GM19395 (cell line): ENCODE data around the gene HOXA6.

Source experiments
- ATAC-seq: cut with Tn5 transposase; IDR thresholded peaks from one replicate; pipeline ENCODE4 v1.9.1; 2021; ENCODE audit warnings: mild to moderate bottlenecking, moderate library complexity; ENCODE audit not compliant: unreplicated experiment

HOXA6 gene

DNA sequence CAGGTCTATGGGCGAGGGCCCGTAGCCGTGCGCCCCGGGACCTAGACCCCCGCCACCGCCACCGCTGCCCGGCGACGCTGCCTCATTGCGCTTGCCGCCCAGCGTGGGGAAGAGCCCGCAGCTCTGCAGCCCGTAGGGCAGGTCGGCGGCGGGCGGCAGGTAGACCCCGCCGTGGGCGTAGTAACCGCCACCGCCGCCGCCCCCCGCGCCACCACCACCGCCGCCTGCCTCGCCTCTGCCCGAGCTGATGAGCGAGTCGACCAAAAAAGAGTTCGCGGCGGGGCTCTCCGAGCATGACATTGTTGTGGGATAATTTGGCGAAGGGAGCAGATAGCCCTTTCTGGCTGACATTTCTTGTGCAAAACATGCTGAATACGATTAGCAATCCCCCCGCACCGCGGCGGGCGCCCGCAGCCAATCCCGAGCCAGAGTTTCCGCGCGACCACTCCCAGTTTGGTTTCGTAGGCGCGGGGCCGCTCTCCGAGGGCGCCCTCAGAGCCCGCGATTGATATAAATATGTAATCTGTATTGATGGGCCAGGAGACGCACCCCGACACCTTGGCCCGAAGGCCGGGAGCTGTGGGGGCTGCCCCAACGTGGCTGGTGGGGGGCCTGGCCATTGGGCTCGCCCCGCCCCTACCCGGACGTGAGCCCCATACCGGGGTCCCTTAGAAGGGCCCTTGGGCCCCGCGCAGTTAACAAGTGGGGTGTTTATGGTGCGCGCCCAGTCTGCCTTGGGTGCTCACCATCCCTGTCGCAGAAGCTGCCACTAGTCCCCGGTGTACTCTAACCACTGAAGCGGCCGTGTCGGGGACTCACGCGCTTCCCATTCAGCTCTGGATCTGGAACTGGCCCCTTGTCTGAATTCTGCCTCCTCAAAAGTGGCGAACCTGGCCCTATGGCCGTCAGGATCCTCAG, 26.6 kb upstream of the HOXA6 start, which contains the start of gene HOXA10:
HOXA10 (minus strand) TSS at position 365 of the 918 bp plus-strand sequence; CDS start at position 351, 14 bp downstream.
- no peak for ATAC-seq

DNA sequence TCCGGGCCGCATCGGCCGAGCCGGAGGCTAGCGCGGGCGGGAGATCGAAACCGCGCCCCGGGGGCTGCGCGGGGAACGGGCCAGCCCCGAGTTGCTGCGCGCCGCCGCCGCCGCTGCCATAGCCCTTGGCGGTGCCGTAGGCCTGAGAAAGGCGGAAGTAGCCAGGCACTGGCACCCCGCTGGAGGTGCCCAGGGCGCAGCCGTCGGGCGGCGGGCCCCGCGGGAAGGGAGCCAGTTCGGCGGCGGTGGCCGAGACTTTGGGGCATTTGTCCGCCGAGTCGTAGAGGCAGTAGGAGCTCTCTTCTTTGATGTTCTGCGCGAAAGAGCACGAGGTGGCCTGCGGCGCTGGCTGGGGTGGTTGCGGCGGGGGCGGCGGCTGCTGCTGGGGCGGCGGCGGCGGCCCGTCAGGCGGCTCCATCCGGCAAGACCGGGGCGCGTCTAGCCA, 26.0 kb upstream of the HOXA6 start:
- no peak for ATAC-seq

DNA sequence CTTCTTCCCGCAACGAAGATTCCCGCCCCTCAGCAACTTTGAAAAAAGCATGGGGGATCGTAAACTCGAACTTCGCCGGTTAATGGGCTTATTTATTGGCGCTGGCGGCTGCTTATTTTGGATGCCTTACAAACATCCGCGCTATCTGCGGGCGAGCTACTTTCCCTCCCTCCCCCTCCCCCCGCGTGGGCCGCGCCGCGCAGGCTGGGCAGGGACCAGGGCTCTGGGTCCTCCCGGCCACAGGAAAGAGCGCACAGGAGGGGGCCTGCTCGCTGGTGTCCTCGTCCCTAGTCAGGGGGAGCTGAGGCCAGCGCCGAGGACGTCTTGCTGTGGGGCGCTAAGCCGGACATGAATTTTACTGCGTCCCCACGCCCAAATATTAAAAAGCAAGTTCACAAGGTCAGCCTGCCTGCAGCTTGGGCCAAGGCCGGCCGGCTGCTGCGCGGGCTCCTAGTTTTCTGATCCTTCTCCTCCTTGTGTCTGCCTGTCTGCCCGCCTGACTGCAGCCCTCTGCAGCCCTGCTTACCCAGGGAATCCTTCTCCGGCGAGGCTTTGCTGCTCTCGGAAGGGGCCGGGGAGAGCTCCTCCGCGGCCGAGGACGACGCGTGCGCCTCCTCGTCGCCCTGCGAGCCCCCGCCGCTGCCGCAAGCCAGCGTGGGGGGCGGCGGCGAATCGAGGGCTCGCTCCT, 25.4 kb upstream of the HOXA6 start:
- ATAC-seq: no peak

DNA sequence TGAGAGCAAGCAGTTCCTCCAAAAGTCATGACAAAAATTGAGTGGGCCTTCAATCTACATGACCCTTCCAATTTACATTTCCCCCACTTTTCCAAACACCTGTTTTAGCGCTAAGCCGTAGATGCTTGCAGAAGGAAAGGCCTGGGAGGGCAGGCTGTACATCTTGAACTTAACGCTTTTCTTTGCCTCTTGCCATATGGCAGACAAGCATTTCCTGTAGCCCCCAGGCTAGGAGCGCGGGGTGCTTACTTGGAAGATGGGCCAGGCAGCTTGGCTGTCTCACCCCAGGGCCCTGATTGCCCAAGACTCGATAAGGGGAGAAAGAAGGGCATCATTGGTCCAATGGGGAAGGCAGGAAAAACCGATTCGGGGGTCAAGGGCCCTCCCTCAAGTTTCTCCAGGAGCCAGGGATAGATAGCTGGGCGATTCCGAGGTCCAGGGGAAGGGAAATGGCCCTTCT, 24.8 kb upstream of the HOXA6 start:
- no peak for ATAC-seq

DNA sequence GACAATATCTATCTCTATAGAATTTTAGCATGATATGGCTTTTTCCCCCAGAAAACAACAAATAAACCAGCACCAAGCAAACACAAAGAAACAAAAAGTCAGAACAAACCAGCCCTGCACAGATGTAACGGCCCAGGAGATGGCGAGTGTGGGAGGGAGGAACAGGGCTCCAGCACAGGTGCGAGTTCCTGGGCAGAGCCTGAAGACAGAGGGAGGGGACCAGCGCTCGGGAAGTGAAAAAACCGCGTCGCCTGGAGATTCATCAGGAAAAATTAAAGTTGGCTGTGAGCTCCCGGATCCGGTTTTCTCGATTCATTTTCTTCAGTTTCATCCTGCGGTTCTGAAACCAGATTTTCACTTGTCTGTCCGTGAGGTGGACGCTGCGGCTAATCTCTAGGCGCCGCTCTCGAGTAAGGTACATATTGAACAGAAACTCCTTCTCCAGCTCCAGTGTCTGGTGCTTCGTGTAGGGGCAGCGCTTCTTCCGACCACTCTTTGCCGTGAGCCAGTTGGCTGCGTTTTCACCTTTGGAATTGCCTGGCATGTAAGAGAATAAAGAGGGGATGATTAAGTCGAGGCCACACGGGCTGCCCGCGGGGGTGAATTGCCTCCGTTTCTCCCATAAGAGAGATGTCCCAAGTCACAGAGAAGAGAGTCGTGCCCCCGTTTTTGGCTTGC, 24.2 kb upstream of the HOXA6 start:
- no peak for ATAC-seq

DNA sequence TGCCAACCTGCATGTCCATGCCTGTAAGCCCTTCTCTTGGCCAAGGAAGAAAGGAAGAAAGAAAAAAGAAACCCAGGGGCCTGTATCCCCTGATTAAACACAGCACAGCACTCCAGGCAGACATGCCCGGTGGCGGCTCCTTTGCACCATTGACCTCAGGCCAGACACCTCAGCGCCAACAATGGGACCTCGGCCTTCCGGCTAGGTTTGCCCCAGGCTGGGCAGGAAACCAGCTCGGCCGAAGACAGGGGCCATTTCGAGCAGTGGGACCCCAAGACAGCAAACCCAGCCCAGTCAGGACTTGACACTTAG, 23.7 kb upstream of the HOXA6 start:
- no peak for ATAC-seq

DNA sequence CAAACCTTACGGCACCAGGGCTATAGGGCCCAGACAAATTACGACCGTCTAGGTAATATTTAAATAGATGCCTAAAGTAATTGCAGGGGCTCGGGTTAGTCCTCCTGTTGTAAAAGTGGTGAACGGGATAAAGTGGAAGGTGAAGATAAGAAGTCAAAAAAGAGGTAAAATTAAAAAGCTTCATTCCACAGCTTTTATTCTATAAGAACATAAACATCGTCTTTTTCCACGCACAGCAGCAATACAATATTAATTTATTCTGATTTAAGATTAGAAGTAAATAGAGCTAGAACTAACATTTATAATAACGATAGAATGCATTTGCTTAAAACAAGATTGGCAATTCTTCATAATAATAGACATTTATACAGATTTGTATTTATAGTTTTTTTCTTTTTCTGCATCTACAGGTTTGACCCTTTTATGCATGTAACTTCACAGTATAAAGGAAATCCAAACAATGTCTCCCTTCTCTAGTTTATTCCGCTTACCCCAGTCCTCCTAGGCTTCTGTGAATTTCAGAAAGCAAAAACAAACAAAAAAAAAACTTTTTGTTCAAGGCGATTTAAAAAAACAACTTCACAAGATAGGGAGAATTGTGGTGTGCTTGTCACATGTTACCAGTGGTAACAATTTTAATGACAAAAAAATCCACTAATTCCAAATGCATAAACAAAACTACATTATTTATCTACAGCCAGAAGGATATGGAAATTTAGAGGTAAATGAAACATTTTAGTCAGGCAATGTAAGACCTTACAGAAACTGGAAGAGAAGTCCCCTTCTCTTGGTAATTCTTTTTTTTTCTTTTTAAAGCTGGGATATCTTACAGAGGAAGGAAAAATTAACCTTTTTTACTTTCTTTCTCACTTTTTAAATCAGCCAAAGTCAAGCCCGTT, 23.1 kb upstream of the HOXA6 start:
- ATAC-seq: no peak

DNA sequence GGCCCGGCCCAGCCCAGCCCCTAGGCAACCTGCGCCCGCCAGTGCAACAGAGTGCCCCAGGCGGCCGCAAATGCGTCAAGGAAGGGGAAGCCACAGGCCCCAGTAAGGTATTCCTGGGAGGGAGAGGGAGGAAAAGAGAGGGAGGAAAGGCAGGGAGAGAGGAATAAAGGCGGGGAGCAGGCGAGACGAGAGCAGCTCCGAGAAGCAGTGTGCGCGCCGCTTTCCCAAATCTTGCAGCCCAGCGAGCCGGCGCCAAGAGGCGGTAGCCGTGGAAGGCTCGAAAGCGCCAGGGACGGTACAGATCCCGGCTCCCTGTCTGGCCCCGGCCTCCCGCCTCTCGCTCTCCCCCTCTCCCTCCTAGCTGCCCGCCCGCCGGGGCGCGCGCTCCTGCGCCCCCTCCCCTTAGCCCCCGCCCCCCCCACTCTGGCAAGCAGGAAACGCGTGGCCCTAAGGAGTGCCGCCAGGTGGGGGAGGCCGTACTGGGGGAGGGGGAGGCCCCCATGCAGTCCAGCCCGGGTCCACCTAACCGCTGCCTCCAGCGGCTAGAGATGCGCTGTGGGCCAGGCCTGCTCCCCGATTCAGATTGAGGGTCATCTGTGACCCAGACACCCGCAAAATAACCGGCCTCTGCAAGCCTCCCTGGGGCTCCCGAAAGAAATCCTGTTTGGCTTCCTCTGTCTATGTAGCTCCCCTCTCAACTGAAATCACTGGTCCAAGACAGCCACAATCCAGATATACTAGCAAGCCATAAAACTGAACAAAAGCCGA, 22.3 kb upstream of the HOXA6 start:
- no peak for ATAC-seq

DNA sequence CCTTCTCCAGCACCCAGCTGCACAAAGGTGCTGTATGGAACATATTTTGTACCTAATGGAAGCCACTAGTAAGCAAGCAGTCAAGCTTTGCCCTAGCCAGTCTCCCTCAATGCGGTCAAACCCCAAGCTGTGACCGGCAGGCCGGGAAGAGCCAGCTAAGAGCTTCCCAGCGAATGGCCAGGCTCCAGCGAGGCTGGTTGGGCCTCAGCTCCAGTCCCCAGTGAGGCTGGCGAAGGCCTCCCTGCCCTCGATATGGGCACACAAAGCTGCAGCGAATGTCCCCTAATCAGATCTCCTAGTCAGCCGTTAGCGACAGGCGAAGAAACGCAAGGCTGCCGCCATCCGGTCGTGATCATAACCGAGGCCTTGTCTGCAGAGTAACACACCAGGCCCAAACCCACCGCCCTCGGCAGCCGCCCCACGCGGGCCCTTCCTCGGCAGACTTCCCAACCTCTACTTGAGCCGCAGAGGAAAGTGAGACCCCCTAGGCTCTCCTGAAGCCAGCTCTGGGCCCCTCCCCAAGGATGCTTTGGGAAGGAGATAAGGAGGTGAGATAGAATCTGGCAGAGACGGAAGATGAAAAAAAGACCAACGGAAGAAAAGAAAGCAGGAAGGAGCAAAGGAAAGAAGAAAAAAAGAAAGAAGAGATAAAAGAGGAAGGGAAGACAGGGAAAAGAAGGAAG, 20.8 kb upstream of the HOXA6 start:
- no peak for ATAC-seq

DNA sequence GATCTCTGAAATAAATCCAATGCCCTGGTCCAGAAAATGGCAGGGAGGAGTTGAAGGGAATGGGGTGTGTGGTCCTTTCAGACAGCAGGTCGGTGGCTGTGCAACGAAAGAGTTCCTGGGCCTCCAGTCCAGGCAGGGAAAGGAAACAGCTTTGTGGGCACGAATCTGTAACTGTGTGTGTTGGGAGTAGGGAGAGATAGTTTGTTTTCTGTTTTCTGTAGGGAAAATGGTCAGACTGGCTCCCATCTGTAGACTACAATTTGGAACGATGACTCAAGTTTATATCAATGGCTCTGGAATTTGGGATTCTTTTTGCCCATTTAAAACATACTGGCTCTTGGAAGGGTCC, 20.3 kb upstream of the HOXA6 start:
- no peak for ATAC-seq

DNA sequence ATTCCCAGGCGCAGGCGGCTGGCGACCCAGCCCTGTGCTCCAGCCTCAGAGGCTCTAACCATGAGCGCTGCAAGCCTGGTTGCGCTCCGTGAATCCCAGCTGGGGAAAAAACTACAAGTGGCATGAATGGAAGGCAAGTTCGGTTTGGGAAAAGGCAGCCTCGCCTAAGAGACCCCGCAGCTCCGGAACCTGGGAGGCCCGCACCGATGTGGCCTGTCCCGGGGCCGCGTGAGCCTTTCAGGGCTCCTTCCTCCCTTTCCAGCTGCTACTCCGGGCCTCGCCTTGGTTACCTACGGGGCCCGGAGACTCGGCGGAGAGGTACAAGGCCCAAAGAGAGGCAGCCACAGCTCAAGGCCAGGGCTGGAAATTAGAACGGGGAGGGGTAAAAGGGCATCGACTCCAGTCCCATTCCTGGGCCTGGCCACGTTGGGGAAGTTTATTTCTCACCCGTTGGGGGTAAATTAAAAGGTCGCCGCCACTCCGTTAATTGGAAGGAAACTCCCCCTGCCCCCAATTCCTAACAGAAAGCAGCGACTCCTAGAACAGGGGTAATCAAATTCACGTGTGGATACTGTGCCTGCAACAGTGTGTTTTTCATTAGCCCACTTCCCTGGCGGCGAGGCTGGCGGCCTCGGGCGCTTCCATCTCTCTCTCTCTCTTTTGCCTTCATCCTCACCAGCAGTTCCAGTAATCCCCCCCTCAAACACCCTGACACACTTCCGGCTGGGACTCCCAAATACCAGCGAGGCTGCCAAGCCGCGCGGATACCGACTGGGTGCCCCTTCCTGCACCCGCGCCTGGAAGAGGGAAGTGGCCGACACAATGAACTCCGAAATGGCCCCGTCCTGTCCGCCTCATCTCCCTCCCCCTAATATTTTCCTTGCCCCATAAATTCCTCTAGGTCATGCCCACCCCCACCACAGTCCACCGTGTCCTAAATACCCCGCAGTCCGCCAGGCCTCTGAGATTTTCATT, 19.2 kb upstream of the HOXA6 start:
- no peak for ATAC-seq

DNA sequence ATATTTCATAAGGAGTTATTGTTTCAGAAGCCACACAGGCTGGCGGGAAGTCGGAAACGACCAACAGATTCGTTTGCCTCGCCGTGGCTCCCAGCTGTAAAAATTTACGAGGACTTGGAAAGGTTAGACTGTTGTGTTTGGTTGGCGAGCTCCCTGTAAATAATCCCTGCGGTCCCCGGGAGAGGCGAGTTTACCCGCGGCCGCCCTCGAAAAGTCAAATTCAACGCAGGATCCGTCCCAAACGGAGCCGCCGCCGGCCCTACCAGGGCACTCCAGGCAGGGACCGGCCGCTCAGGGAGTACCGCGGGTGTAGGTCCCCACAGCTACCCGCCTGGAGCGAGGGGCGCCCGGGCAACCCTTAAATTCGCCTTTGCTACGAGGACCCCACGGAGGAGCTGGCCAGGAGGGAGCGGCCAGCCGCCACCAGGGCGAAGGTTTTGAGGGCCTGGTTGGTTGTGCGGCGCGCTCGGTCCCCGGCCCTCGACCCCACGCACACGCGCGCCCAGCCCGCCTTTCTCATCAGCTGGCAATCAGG, 18.5 kb upstream of the HOXA6 start:
- ATAC-seq: no peak

DNA sequence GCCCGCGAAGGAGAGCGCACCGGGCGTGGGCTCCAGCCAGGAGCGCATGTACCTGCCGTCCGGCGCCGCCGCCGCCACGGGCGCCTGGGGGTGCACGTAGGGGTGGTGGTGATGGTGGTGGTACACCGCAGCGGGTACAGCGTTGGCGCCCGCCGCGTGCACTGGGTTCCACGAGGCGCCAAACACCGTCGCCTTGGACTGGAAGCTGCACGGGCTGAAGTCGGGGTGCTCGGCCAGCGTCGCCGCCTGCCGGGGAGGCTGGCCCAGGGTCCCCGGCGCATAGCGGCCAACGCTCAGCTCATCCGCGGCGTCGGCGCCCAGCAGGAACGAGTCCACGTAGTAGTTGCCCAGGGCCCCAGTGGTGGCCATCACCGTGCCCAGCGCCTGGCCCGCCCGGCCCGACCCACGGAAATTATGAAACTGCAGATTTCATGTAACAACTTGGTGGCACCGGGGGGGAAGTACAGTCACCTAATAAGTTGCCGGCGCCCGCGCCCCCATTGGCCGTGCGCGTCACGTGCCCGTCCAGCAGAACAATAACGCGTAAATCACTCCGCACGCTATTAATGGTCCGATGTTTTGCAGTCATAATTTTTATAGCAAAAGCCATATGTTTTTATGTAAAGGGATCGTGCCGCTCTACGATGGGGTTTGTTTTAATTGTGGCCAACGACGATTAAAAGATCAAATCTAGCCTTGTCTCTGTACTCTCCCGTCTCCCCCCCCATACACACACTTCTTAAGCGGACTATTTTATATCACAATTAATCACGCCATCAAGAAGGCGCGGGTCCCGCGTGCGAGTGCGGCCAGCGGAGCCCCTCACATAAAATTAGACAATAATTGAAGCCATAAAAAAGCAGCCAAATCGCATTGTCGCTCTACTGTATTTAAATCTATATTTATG, 17.8 kb upstream of the HOXA6 start, which contains the start of gene HOXA9:
HOXA9 (minus strand) TSS at position 449 of the 907 bp plus-strand sequence; CDS start at position 369, 80 bp downstream.
- no peak for ATAC-seq

DNA sequence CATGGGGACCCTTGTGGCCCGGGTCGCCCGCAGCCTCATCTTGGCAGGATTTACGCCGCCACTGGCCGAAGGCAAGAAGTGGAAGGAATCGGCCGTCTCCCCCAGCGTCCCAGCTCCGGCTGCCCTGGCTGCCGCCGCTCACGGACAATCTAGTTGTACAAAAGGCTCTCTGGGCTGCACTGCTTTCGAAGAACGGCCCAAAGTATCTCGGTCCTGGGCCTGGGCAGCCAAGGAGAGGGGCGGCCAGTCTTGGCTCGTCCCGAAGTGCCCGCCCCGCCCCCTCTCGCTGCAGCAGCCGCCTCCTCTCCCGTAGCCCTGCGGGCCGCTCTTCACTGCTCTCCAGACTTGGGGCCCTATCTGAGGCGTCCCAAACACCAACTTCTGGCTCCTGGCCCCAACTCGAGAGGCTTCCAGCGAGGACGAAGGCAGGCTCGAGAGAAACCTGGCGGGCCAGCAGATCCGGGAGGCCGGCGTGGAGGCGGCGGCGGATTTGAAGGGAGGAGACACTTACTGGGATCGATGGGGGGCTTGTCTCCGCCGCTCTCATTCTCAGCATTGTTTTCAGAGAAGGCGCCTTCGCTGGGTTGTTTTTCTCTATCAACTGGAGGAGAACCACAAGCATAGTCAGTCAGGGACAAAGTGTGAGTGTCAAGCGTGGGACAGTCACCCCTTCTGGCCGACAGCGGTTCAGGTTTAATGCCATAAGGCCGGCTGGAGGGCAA, 17.0 kb upstream of the HOXA6 start:
- no peak for ATAC-seq

DNA sequence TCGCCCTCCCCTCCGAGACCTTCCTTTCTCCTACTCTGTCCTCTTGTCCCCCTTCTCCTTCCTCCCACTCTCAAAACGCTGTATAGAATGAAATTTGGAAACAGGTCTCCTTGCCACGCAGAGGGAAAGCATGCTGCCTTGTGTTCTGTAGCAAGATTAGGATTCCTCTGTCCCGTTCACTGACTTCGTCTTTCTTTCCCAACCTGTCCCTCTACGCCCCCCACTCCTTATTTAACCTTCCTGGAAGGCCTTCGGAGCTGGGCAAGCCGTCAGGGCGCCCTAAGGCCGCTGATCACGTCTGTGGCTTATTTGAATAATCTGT, 16.4 kb upstream of the HOXA6 start:
- ATAC-seq: no peak
